Hepatocyte (in vitro differentiated cells): Measurements from ENCODE around the gene SIGLEC12. TPM values are rescaled to one million over a fixed set of nuclear protein-coding genes. Genes with fewer than 3 reads are reported as not detected.
"Not testable (repeated sequence)": the region's sequence is repeated elsewhere in the genome, so short reads cannot be mapped to it uniquely, and the experiment has no call there.

Experiments
- DNase-seq: peaks from one replicate; pipeline ENCODE4 v3.0.0-alpha.2; 2016; ENCODE audit warnings: low spot score
- H2AFZ ChIP-seq: fragments of 200-600 bp; sonication (generic); 2 replicates; pipeline ENCODE4 v1.6.0; 2016; ENCODE audit warnings: antibody characterized with exemption, mild to moderate bottlenecking
- H3K27ac ChIP-seq: fragments of 200-600 bp; sonication (generic); 2 replicates; pipeline ENCODE4 v1.5.1; 2016; ENCODE audit warnings: mild to moderate bottlenecking
- H3K27me3 ChIP-seq: fragments of 200-600 bp; sonication (generic); 2 replicates; pipeline ENCODE4 v1.6.1; 2016
- H3K36me3 ChIP-seq: fragments of 200-600 bp; sonication (generic); replicated peaks from 2 replicates; pipeline ENCODE4 v1.5.1; 2016; ENCODE audit warnings: low read depth; ENCODE audit not compliant: insufficient read depth
- H3K4me1 ChIP-seq: fragments of 200-600 bp; sonication (generic); 2 replicates; pipeline ENCODE4 v1.5.1; 2016; ENCODE audit warnings: mild to moderate bottlenecking, moderate library complexity; ENCODE audit not compliant: insufficient read depth
- H3K4me2 ChIP-seq: fragments of 200-600 bp; sonication (generic); 2 replicates; pipeline ENCODE4 v1.6.0; 2016
- H3K4me3 ChIP-seq: fragments of 200-600 bp; sonication (generic); 2 replicates; pipeline ENCODE4 v1.5.1; 2016; ENCODE audit warnings: mild to moderate bottlenecking
- H3K79me2 ChIP-seq: fragments of 200-600 bp; sonication (generic); 2 replicates; pipeline ENCODE4 v1.6.0; 2017; ENCODE audit warnings: mild to moderate bottlenecking
- H3K9me2 ChIP-seq: fragments of 200-600 bp; sonication (generic); replicated peaks from 2 replicates; pipeline ENCODE4 v1.6.0; 2017; ENCODE audit warnings: mild to moderate bottlenecking; ENCODE audit not compliant: insufficient read depth
- H3K9me3 ChIP-seq: fragments of 200-600 bp; sonication (generic); 2 replicates; pipeline ENCODE4 v1.5.1; 2016; ENCODE audit warnings: low read depth, mild to moderate bottlenecking
- H4K20me1 ChIP-seq: fragments of 200-600 bp; sonication (generic); 2 replicates; pipeline ENCODE4 v1.6.0; 2016; ENCODE audit warnings: mild to moderate bottlenecking; ENCODE audit not compliant: insufficient read depth, poor library complexity, severe bottlenecking
- CTCF ChIP-seq: fragments of 200-600 bp; sonication (generic); IDR thresholded peaks from 2 replicates; pipeline ENCODE4 v1.5.1; 2016; ENCODE audit warnings: antibody characterized with exemption, mild to moderate bottlenecking; ENCODE audit not compliant: poor library complexity
- EZH2 ChIP-seq: fragments of 200-600 bp; sonication (generic); IDR thresholded peaks from 2 replicates; pipeline ENCODE4 v1.6.1; 2016; ENCODE audit warnings: antibody characterized with exemption, mild to moderate bottlenecking, borderline replicate concordance
- EZH2phosphoT487 ChIP-seq: fragments of 200-600 bp; sonication (generic); IDR thresholded peaks from one replicate; pipeline ENCODE4 v1.6.1; 2018; ENCODE audit warnings: antibody characterized with exemption, mild to moderate bottlenecking, low read depth, moderate library complexity; ENCODE audit not compliant: unreplicated experiment, severe bottlenecking
- WGBS: methylation state at CpG from one replicate; pipeline ENCODE4 v1.1.6; 2016; ENCODE audit warnings: low lambda C conversion rate; ENCODE audit errors: missing lambda C conversion rate; 5-methylcytosine and 5-hydroxymethylcytosine counted together
- polyA plus RNA-seq: library from polyadenylated mRNA; unstranded; fragments of >200 nt; fragmentation: Nextera tagmentation; extraction: Ambion mirVana; gene quantifications from 2 replicates; pipeline ENCODE4 v1.2.1, GENCODE V29; 2016
- total RNA-seq: library from RNA; depleted of rRNA; stranded (reverse); fragments of >200 nt; gene quantifications from 2 replicates; pipeline ENCODE4 v1.2.3, GENCODE V29; 2014

Gene SIGLEC12
- total and polyA plus RNA-seq, 2 experiments from 2014 or later: 0.29 TPM; not detected in 1

GRCh38 chr19:51466723-51467122 lies 34.9 kb downstream of the SIGLEC12 start:
- H3K9me2 ChIP-seq: no peaks in the 10 kb centered on the region
- TF ChIP-seq EZH2 (no peak), EZH2phosphoT487 (no peak), CTCF (no peak)
- H2AFZ ChIP-seq: no peak overlapping the region
- H3K4me2 ChIP-seq: no peak overlapping the region
- peaks cover 5% of the 10 kb centered on the region for H3K27me3 ChIP-seq
- no peaks in the 10 kb centered on the region for H3K36me3 ChIP-seq
- no peak overlapping the region for H3K27ac ChIP-seq
- no peaks in the 10 kb centered on the region for H4K20me1 ChIP-seq
- H3K4me1 ChIP-seq: no peaks in the 10 kb centered on the region
- no peaks in the 10 kb centered on the region for H3K79me2 ChIP-seq
- no peaks in the 10 kb centered on the region for H3K9me3 ChIP-seq
- 52% methylated on average over 3 of the region's 3 CpGs for WGBS
- DNase-seq: no peak
- no peak overlapping the region for H3K4me3 ChIP-seq

DNA sequence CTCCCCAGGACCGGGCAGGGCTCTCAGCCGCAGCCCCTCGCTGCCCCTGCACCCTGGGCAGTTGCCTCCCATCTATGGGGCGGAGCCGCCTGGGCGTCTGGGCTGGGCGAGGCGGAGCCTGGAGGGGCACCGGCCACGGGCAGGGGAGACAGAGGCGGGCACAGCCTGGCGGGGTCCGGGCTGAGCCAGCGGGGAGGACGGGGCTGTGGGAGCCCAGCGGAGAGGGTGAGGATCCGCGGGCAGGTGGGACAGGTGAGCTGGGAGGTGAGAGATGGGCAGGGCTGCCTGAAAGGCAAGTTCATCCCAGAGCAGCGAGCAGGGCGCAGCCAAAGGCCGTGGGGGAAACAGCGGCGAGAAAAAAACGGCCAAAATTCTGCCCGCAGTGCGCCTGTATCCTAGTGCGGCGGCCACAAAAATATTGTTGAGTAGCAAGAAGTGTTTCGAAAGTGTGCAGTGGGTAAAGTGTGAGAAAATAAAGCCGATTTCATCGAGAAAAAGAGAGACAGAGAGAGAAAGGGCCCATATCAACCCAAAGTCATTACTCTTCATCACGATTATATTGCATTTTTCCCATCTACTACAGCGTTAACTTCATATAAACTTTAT lies 37.5 kb downstream of the SIGLEC12 start:
- WGBS: 59% methylated on average over 14 of the region's 33 CpGs
- not testable (repeated sequence) for H3K4me1 ChIP-seq, H3K27ac ChIP-seq, H3K9me3 ChIP-seq, H3K9me2 ChIP-seq, H3K36me3 ChIP-seq, H3K79me2 ChIP-seq, H2AFZ ChIP-seq, H3K4me3 ChIP-seq, H4K20me1 ChIP-seq, H3K27me3 ChIP-seq, DNase-seq, H3K4me2 ChIP-seq

DNA sequence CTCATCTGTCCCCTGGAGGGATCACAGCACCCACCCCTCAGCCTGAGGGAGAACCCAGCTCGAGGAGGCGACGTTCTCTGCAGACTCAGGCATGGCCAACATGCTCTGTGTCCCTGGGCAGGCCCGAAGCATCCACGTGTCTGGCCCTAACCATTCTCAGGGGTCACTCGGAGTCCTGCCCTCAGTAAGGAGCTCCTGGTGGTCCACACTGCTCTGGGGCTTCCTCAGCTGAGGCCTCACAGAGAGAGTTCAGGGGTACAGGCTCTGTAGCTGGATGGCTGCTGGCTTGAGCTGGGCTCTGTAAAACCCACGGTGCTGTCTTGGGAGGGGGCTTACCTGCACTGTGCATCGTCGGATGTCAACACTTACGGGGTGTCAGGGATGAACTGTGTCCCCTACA lies 38.9 kb downstream of the SIGLEC12 start:
- no peak overlapping the region for H2AFZ ChIP-seq
- peaks cover 5% of the 10 kb centered on the region for H3K27me3 ChIP-seq
- no peaks in the 10 kb centered on the region for H3K9me2 ChIP-seq
- WGBS: 79% methylated on average over 10 of the region's 10 CpGs
- no peaks in the 10 kb centered on the region for H3K36me3 ChIP-seq
- no peak overlapping the region for H3K4me3 ChIP-seq
- no peak for DNase-seq
- no peak for TF ChIP-seq CTCF
- TF ChIP-seq EZH2: no peak
- no peak for TF ChIP-seq EZH2phosphoT487
- H4K20me1 ChIP-seq: no peaks in the 10 kb centered on the region
- H3K27ac ChIP-seq: no peak overlapping the region
- H3K9me3 ChIP-seq: no peaks in the 10 kb centered on the region
- H3K4me2 ChIP-seq: no peak overlapping the region
- no peaks in the 10 kb centered on the region for H3K4me1 ChIP-seq
- H3K79me2 ChIP-seq: no peaks in the 10 kb centered on the region

- 67% methylated on average over 7 of the region's 7 CpGs for WGBS
- H2AFZ ChIP-seq: no peak overlapping the region
These were observed 39.3 kb downstream of the SIGLEC12 start for GRCh38 chr19:51462276-51462675.

More at GRCh38 chr19:51462276-51462675, 39.3 kb downstream of the SIGLEC12 start:
- DNase-seq: no peak
- H3K27ac ChIP-seq: no peak overlapping the region
- H3K4me2 ChIP-seq: no peak overlapping the region
- H4K20me1 ChIP-seq: no peaks in the 10 kb centered on the region
- no peak overlapping the region for H3K4me3 ChIP-seq
- H3K36me3 ChIP-seq: no peaks in the 10 kb centered on the region
- H3K9me3 ChIP-seq: no peaks in the 10 kb centered on the region
- TF ChIP-seq CTCF (no peak), EZH2phosphoT487 (no peak), EZH2 (no peak)
- peaks cover 5% of the 10 kb centered on the region for H3K27me3 ChIP-seq
- no peaks in the 10 kb centered on the region for H3K9me2 ChIP-seq
- H3K79me2 ChIP-seq: no peaks in the 10 kb centered on the region
- H3K4me1 ChIP-seq: no peaks in the 10 kb centered on the region
